ENCODE results near the gene IL5. TPM values are rescaled to one million over a fixed set of nuclear protein-coding genes. Genes with fewer than 3 reads are reported as not detected.

The IL5 gene
- total and polyA plus RNA-seq, 2 donors (not counting 1 experiment from before 2014, with no cell fraction given), result not detected

DNA sequence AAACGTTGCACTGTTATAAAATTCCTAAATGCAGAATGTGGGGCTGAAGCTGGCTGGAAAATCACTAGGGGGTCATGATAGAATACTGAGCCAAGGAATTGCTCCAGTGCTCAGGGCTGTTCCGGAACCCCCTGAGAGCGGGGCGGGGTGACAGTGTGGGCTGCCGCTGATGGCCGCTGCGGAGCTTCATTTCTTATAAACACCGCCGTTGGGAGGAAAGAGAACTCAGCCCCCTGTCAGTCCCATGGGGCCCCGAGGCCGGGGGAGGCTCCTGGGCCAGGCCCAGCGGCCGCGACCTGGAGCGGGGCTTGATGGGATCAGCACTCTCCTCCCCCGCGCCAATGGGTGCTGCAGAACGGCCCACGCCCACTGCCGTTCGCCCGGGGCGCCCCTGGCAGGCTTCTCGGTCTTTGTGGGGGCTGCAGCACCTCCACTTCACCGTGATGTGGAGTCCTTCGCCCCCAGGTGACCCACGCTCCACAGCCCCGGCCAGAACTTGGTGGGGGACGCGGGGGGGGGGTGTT is 47.6 kb downstream of the IL5 start:
- Histone ChIP-seq H3K4me1 (ENCODE audit: control insufficient read depth, extremely low read depth, insufficient read depth, low read length) (peaks cover 45% of the 10 kb centered on the region), H3K27me3 (ENCODE audit: control insufficient read depth, insufficient read depth, low read length) (no peaks in the 10 kb centered on the region), H3K36me3 (ENCODE audit: control insufficient read depth, insufficient read depth, low read length) (no peaks in the 10 kb centered on the region), H3K4me3 (replicated peaks in 1 of 4; ENCODE audit: control extremely low read depth in 1 of 4, insufficient read depth in 1 of 4, low read depth in 3 of 4, low read length in 4 of 4) (peak overlapping the region; percentile 13 to 71 (median 20)), H2AFZ (ENCODE audit: low read length) (no peak overlapping the region), H3K79me2 (ENCODE audit: control insufficient read depth, insufficient read depth, low read length) (no peaks in the 10 kb centered on the region), H3K9ac (ENCODE audit: insufficient read depth, low read length) (peak overlapping the region; percentile 70), H3K27ac (ENCODE audit: insufficient read depth, low read length) (peak overlapping the region; percentile 90), H3K4me2 (ENCODE audit: extremely low read depth, insufficient read depth, low read length) (peak overlapping the region; percentile 79), H4K20me1 (ENCODE audit: control insufficient read depth, extremely low read depth, insufficient read depth, low read length) (no peaks in the 10 kb centered on the region), H3K9me3 (ENCODE audit: control insufficient read depth, insufficient read depth, low read depth, low read length) (no peaks in the 10 kb centered on the region)
- DNase-seq (ENCODE audit: low read depth in 2 of 2), result peak; percentile 84 to 94
- TF ChIP-seq EZH2 (IDR thresholded peaks at IDR 0.05; ENCODE audit: low read length, missing control alignments) (no peak), CTCF (conservative IDR thresholded peaks at IDR 0.05 in 1 of 2, IDR thresholded peaks at IDR 0.05 in 1 of 2; ENCODE audit: low read depth in 1 of 2, low read length in 2 of 2) (peak in 1 of 2 donors; percentile 13)

DNA sequence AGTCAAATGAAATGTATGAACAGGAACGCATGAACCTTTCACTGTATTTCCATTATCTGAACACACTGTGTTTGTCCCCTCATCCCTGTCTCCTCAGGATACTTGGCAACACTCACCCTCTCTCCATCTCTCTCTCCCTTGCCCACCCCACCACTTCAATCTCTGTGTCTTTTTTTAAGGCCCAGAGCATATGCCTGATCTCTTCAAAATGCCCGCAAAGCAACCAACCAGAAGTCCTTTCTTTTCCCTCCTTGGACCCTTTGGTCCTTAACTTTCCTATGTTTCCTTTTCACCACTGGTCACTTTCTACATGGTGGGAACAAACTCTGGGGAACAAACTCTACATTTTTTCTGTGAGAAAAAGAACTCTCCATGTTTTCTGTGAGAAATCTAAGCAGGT is 49.5 kb downstream of the IL5 start:
- H3K27ac ChIP-seq (ENCODE audit: insufficient read depth, low read length), result no peak overlapping the region
- H3K79me2 ChIP-seq (ENCODE audit: control insufficient read depth, insufficient read depth, low read length), result peaks cover 15% of the 10 kb centered on the region
- H2AFZ ChIP-seq (ENCODE audit: low read length), result no peak overlapping the region
- H3K9me3 ChIP-seq (ENCODE audit: control insufficient read depth, insufficient read depth, low read depth, low read length), result no peaks in the 10 kb centered on the region
- no peaks in the 10 kb centered on the region for H3K27me3 ChIP-seq (ENCODE audit: control insufficient read depth, insufficient read depth, low read length)
- H3K4me1 ChIP-seq (ENCODE audit: control insufficient read depth, extremely low read depth, insufficient read depth, low read length), result peaks cover 39% of the 10 kb centered on the region
- no peaks in the 10 kb centered on the region for H3K36me3 ChIP-seq (ENCODE audit: control insufficient read depth, insufficient read depth, low read length)
- no peak overlapping the region for H3K4me2 ChIP-seq (ENCODE audit: extremely low read depth, insufficient read depth, low read length)
- no peaks in the 10 kb centered on the region for H4K20me1 ChIP-seq (ENCODE audit: control insufficient read depth, extremely low read depth, insufficient read depth, low read length)
- no peak for TF ChIP-seq EZH2 (IDR thresholded peaks at IDR 0.05; ENCODE audit: low read length, missing control alignments)
- TF ChIP-seq CTCF (conservative IDR thresholded peaks at IDR 0.05 in 1 of 2, IDR thresholded peaks at IDR 0.05 in 1 of 2; ENCODE audit: low read depth in 1 of 2, low read length in 2 of 2), result no peak
- DNase-seq (ENCODE audit: low read depth in 2 of 2), result no peak
- no peak overlapping the region for H3K4me3 ChIP-seq (replicated peaks in 1 of 4; ENCODE audit: control extremely low read depth in 1 of 4, insufficient read depth in 1 of 4, low read depth in 3 of 4, low read length in 4 of 4)
- no peak overlapping the region for H3K9ac ChIP-seq (ENCODE audit: insufficient read depth, low read length)

DNA sequence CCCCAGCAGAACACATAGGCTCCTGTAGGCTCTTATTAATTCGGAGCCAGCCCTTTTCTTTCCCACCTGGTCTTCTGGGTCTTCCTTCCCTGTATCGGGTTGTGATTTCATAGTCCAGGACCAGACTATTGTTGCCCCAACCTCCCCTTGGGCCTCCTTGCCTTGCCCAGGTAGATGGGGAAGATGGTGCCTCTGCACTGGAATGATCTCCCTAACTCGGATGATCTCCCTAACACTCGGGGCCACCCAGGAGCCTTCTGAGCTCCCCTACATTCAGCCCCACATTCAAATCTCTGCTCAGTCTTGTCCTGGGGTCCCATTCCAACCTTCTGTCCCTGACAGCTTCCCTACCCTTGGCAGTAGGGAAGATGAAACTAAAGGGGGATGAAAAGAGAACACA is 50.1 kb downstream of the IL5 start:
- H3K4me1 ChIP-seq (ENCODE audit: control insufficient read depth, extremely low read depth, insufficient read depth, low read length), result peaks cover 37% of the 10 kb centered on the region

More for the DNA sequence above, 50.1 kb downstream of the IL5 start:
- H4K20me1 ChIP-seq (ENCODE audit: control insufficient read depth, extremely low read depth, insufficient read depth, low read length), result no peaks in the 10 kb centered on the region
- H3K9me3 ChIP-seq (ENCODE audit: control insufficient read depth, insufficient read depth, low read depth, low read length), result no peaks in the 10 kb centered on the region
- no peaks in the 10 kb centered on the region for H3K36me3 ChIP-seq (ENCODE audit: control insufficient read depth, insufficient read depth, low read length)
- no peak overlapping the region for H2AFZ ChIP-seq (ENCODE audit: low read length)
- H3K27ac ChIP-seq (ENCODE audit: insufficient read depth, low read length), result no peak overlapping the region
- no peaks in the 10 kb centered on the region for H3K27me3 ChIP-seq (ENCODE audit: control insufficient read depth, insufficient read depth, low read length)
- TF ChIP-seq EZH2 (IDR thresholded peaks at IDR 0.05; ENCODE audit: low read length, missing control alignments), result no peak
- no peak for TF ChIP-seq CTCF (conservative IDR thresholded peaks at IDR 0.05 in 1 of 2, IDR thresholded peaks at IDR 0.05 in 1 of 2; ENCODE audit: low read depth in 1 of 2, low read length in 2 of 2)
- H3K4me2 ChIP-seq (ENCODE audit: extremely low read depth, insufficient read depth, low read length), result no peak overlapping the region
- DNase-seq (ENCODE audit: low read depth in 2 of 2), result no peak
- peaks cover 20% of the 10 kb centered on the region for H3K79me2 ChIP-seq (ENCODE audit: control insufficient read depth, insufficient read depth, low read length)
- no peak overlapping the region for H3K4me3 ChIP-seq (replicated peaks in 1 of 4; ENCODE audit: control extremely low read depth in 1 of 4, insufficient read depth in 1 of 4, low read depth in 3 of 4, low read length in 4 of 4)
- no peak overlapping the region for H3K9ac ChIP-seq (ENCODE audit: insufficient read depth, low read length)

Data from fibroblast of lung (primary cell).